Measurements from ENCODE around the gene ROR2. TPM values are rescaled to one million over a fixed set of nuclear protein-coding genes. Genes with fewer than 3 reads are reported as not detected.

The ROR2 gene
- total RNA-seq, 1 experiment from 2014 or later = 5.9 TPM

- ATAC-seq (no peak), DNase-seq (ENCODE audit: low read depth, low spot score) (no peak)
- TF ChIP-seq SIN3A (IDR thresholded peaks at IDR 0.05; ENCODE audit: borderline replicate concordance, insufficient read depth, low read depth, low read length) (no peak), REST (IDR thresholded peaks at IDR 0.05; ENCODE audit: insufficient read depth in 1 of 2, low read depth in 2 of 2, low read length in 1 of 2) (no peak), POLR2AphosphoS5 (IDR thresholded peaks at IDR 0.05; ENCODE audit: low read depth, low read length) (no peak), TCF7L2 (IDR thresholded peaks at IDR 0.05; ENCODE audit: low read depth, low read length) (no peak), CTCF (IDR thresholded peaks at IDR 0.05) (no peak)
- intact Hi-C loops (cut with micrococcal nuclease; ENCODE audit: unreplicated experiment) (no loop called here), in situ Hi-C loops (cut with HindIII; ENCODE audit: low pct_unique_long_range_greater_than_20kb, low sequenced_read_pairs) (no loop called here)
- ChIA-PET CTCF (interaction anchor here (0.6 kb wide), 1 partner anchor 14 kb away, joined by 3 read pairs; no protein-coding TSS in a partner anchor), POLR2A (no interaction called here)
- Histone ChIP-seq H3K4me3 (ENCODE audit: low read depth in 2 of 2, low read length in 2 of 2) (no peak overlapping the region), H3K36me3 (ENCODE audit: control insufficient read depth, insufficient read depth, low read length) (no peaks in the 10 kb centered on the region), H3K4me1 (ENCODE audit: control insufficient read depth, insufficient read depth, low read length) (no peaks in the 10 kb centered on the region), H3K27me3 (ENCODE audit: control insufficient read depth, insufficient read depth, low read length) (no peaks in the 10 kb centered on the region), H3K9me3 (ENCODE audit: control insufficient read depth, insufficient read depth, low read depth, low read length) (no peaks in the 10 kb centered on the region), H3K27ac (ENCODE audit: low read length) (no peak overlapping the region)
- BruUV-seq (replicated peaks) = no TSS peak
Observed at GRCh38 chr9:91790917-91791316, 159.1 kb downstream of the ROR2 start.

DNA sequence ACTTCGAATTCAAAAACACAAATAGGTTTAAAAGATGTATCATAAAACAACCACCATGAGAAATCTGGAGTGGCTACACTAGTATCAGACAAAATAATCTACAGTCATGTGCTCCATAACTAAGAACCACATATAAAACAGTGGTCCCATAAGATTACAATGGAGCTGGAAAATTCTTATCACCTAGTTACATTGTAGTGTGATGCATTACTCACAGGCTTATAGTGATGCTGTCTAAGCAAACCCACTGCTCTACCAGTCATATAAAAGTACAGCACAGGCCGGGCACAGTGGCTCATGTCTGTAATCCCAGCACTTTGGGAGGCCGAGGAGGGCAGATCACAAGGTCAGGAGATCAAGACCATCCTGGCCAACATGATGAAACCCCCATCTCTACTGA, 160.1 kb downstream of the ROR2 start:
- no peak for ATAC-seq
- Histone ChIP-seq H3K4me3 (ENCODE audit: low read depth in 2 of 2, low read length in 2 of 2) (no peak overlapping the region), H3K4me1 (ENCODE audit: control insufficient read depth, insufficient read depth, low read length) (no peaks in the 10 kb centered on the region), H3K9me3 (ENCODE audit: control insufficient read depth, insufficient read depth, low read depth, low read length) (no peaks in the 10 kb centered on the region), H3K27me3 (ENCODE audit: control insufficient read depth, insufficient read depth, low read length) (no peaks in the 10 kb centered on the region), H3K36me3 (ENCODE audit: control insufficient read depth, insufficient read depth, low read length) (no peaks in the 10 kb centered on the region), H3K27ac (ENCODE audit: low read length) (no peak overlapping the region)
- no peak for DNase-seq (ENCODE audit: low read depth, low spot score)
- POLR2A ChIA-PET = no interaction called here
- in situ Hi-C loops (cut with HindIII; ENCODE audit: low pct_unique_long_range_greater_than_20kb, low sequenced_read_pairs) = no loop called here
- BruUV-seq (replicated peaks) = no TSS peak
- CTCF ChIA-PET = no interaction called here
- TF ChIP-seq TCF7L2 (IDR thresholded peaks at IDR 0.05; ENCODE audit: low read depth, low read length) = no peak
- no peak for TF ChIP-seq POLR2AphosphoS5 (IDR thresholded peaks at IDR 0.05; ENCODE audit: low read depth, low read length)
- no peak for TF ChIP-seq CTCF (IDR thresholded peaks at IDR 0.05)
- no peak for TF ChIP-seq REST (IDR thresholded peaks at IDR 0.05; ENCODE audit: insufficient read depth in 1 of 2, low read depth in 2 of 2, low read length in 1 of 2)
- no peak for TF ChIP-seq SIN3A (IDR thresholded peaks at IDR 0.05; ENCODE audit: borderline replicate concordance, insufficient read depth, low read depth, low read length)
- intact Hi-C loops (cut with micrococcal nuclease; ENCODE audit: unreplicated experiment) = no loop called here

Data from Panc1 (cell line).